Left hindlimb (tissue), 1 donor: ENCODE data around the gene KLHL14.
"Not testable (repeated sequence)": the region's sequence is repeated elsewhere in the genome, so short reads cannot be mapped to it uniquely, and the experiment has no call there.

Source experiments
- DNase-seq: peaks from one replicate; pipeline ENCODE4 v3.0.0-alpha.2; 2018

KLHL14 gene, protein sequence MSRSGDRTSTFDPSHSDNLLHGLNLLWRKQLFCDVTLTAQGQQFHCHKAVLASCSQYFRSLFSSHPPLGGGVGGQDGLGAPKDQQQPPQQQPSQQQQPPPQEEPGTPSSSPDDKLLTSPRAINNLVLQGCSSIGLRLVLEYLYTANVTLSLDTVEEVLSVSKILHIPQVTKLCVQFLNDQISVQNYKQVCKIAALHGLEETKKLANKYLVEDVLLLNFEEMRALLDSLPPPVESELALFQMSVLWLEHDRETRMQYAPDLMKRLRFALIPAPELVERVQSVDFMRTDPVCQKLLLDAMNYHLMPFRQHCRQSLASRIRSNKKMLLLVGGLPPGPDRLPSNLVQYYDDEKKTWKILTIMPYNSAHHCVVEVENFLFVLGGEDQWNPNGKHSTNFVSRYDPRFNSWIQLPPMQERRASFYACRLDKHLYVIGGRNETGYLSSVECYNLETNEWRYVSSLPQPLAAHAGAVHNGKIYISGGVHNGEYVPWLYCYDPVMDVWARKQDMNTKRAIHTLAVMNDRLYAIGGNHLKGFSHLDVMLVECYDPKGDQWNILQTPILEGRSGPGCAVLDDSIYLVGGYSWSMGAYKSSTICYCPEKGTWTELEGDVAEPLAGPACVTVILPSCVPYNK

DNA sequence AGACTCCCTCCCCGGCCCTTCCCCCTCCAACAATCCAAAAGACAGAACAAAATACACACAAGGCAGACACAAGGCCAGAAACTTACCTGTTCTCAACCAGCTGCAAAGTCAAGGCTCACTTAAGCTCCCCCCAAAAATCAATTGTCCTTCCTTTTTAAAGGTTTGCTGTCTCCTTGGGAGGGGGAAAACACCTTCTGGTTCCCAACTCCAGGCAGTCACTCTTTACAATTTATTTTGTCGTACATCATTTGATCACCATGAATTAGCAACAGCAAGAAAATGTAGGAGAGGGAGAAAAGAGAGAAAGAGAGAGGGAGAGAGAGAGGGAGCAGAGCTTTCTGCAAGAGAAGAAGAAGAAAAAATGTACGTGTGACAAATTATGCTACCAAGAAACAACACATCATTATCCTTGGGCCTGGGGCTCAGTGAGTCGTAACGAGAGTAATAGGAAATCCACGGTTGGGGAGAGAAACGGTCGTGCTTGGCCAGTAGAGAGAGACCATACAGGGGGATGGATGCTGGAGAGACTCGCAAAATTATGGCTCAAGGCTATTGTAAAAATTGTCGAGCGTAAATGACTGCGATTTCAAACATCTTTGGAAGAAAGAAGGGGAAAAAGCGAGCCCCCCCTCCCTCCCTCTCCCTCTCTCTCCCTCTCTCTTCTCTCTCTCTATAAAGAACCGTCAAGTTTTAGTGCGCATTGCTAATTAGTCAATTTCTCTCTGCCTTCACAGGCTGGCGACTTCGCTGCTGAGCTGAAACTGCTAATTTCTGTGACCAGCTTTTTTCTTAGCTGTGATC lies at the start of gene KLHL14:
Gene KLHL14 (minus strand): TSS at position 443 of the 801 bp plus-strand sequence. CDS start 2,432 bp downstream, outside the sequence.
- no peak for DNase-seq

DNA sequence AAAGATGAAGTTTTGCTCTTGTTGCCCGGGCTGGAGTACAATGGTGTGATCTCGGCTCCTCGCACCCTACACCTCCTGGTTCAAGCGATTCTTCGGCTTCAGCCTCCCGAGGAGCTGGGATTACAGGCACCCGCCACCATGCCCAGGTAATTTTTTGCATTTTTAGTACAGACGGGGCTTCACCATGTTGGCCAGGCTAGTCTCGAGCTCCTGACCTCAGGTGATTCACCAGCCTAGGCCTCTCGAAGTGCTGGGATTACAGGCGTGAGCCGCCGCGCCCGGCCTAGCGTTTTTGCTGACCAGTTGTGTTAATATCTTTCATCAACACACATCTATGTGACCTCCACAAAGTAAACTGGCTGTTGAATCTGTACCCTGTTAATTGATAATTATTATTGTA lies 49.4 kb upstream of the KLHL14 start:
- DNase-seq: no peak

DNA sequence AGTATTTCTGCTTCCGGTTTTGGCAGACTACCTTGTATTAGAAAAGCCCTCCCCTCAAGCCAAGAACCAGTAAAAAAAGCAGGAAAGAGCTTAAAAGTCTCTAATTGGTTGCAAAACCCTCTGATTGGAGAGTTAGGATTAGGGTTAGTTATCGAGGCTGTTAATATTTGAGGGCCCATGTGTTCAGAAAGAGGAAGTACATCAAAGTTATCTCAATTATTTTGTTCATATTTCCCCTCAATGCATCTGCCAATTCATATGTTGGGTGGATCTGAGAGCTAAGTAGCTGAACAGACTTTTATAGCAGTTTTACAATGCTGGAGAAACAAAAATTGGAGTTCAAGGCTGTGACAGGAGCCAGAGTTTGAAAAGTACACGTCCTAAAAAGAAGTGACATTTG lies 43.1 kb upstream of the KLHL14 start:
- no peak for DNase-seq

DNA sequence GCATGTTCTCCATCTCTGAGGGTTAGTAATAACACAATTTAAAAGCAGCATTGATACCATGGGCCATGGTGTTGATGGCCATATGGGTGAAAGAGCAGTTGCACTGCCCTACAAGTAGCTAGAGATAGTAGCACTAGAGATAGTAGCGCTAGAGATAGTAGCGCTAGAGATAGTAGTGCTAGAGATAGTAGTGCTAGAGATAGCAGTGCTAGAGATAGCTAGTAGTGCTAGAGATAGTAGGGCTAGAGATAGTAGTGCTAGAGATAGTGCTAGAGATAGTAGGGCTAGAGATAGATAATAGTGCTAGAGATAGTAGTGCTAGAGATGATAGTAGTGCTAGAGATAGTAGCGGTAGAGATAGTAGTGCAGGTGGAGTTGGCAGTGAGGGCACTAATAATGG lies 39.5 kb upstream of the KLHL14 start:
- DNase-seq: no peak

DNA sequence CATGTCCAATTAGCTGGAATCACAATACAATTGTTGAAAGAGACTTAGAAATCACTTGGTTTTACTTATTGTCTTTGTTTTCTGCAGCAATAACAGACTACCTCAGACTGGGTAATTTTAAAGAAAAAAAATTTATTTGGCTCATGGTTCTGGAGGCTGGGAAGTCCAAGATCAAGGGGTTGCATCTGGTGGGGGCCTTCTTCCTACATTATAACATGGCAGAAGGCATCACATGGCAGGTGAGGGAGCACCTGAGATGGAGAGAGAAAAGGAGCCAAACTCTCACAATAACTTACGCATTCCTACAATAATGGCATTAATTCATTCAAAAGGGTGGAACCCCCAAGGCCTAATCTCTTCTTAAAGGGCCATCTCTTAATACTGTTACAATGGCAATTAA lies 37.5 kb upstream of the KLHL14 start:
- no peak for DNase-seq

DNA sequence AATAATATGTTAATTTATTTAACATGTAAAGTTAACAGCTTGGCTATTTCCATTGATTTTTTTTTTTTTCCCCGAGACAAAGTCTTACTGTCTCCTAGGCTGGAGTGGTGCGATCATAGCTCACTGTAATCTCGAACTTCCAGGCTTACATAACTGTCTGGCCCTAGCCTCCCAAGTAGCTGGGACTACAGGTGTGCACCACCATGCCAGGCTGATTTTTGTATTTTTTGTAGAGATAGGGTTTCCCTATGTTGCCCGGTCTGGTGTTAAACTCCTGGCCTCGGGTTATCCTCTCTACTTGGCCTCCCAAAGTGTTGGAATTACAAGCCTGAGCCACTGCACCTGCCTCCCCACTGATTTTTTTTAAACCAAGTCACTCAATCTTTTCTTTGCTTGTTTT lies 32.5 kb upstream of the KLHL14 start:
- DNase-seq: no peak

DNA sequence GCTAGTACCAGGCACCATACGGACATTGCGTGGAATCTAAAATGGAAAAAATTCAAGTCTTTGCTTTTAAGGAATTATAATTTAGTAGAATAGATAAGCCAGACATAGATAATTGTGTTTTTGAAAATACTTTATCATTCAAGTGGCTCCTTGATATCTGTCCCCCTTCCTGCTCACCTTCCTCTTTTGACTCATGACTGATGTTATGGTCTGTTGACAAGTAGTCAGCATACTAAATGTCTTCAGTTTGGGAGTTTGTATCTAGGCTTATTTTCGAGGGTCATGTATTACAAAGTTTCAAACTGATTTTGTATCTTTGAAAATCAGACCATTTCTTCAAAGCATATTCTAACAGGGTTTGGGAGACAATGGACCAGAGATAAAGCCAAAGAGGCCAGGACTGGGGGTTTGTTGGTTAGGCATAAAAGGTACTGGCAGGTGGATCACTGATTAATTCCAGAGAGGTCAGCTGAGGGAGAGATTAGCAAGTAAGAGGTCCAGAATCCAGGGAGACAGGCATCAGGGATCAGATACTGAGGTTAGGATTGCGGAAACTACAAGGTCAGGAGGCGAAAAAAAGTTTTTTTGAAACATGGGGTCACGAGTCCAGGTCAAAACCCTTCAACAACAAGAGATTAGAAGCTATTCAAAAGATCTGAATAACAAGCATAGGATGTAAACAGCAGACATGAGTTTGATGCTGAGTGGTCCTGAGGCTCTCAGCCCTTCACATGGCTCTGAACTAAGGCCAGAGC lies 31.5 kb upstream of the KLHL14 start:
- no peak for DNase-seq

DNA sequence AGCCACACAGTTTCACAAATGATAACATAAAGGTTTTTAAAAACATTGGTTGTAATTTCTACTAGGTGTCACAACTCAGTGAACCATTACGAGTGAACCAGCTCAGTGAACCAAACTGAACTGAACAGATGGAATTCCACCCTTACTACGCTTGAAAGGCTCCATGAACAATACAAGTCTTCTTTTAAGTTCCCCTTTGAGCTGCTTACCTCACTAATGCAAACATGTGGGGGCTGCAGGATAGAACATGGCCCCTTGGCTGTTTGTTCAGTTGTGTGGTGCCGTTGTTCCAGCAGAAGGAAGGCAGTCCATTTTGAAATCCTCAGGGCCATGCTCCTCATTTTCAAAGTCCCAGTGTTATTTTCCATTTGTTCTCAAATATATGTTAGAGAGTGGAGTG lies 30.7 kb upstream of the KLHL14 start:
- no peak for DNase-seq

DNA sequence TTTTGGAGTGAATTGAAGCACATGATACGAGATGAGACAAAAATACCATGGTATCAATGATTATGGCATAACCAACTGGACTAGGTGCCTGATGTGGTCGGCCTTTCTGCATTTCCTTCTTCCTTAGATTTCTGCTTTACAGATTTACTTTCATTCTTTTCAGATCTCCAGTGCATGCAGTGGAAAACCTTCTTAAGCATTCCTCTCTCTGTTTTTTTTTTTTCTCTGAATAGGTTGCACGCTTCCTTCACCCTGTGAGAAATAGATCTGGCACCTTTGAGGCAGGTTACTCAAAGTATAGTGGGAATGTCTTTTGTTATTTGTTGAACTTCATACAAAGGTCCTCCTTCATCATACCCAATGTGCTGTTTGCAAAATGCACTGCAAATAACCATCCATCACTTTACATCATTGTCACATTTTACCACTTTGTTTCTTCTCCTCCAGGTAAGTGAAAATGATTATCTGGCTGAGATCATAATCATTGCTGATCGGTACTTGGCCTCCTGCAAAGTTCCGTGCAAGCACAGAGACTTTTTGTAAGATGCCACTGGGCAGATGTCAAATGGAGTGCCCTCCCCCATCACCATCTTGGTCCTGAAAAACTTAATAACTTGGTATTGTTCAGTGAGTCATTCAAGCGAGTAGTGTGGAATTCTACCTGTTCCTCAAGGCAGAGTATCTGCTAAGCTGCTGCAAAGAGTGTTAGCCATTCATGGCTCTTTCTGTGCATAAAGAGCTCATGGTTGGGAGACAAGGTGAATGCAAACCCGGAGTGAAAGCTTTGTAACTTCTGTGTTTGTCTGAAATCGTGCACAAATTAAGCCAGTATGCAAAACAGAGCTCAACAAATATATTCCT lies 30.0 kb upstream of the KLHL14 start:
- no peak for DNase-seq

DNA sequence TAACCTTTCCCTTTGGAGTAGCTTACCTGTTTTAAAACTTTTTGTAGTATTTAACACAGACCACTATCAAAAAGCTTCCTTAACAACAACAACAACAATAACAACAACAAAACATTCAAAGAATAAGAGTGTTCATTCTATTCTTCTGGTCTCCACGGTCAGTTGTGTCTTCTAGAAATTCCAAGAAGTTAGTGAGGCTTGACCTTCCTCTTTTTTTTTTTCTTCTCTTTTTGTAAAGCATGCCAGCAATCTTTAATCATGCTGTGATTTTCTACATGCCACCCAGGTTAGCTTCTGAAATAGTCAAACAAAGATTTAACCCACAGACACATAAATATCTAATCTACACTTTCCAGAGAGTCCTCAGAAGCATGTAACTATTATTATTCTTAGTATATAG lies 28.4 kb upstream of the KLHL14 start:
- no peak for DNase-seq

DNA sequence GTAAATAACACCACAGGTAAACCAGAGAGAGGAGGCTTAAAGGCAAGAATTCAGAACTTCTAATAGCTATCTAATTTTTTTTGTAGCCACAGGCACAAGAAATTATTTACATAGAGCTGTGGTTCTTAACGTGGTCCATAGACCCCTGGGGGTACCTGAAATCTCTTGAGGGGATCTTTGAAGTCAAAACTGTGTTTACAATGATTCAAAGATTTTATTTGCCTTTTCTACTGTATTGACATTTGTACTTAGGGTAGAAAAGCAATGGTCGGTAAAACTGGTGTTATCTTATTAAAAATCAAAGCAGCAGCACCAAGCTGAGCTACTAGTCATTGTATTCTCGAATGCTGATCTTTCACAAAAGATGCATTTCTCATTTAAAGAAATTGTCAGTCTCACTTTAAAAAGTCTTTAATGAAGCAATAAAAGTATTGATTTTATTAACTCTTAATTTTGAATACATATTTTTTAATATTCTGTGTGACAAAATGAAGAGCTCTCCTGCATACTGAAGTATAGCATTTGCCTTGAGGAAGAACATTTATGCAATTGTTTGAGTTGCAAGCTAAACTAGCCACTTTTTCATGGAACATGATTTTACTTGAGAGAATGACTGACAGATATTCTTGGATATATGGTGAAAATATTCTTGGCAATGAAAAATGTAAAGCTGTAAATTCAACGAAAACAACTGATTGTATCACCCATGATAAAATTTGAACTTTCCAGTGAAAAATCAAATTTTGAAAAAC lies 25.6 kb upstream of the KLHL14 start:
- no peak for DNase-seq

DNA sequence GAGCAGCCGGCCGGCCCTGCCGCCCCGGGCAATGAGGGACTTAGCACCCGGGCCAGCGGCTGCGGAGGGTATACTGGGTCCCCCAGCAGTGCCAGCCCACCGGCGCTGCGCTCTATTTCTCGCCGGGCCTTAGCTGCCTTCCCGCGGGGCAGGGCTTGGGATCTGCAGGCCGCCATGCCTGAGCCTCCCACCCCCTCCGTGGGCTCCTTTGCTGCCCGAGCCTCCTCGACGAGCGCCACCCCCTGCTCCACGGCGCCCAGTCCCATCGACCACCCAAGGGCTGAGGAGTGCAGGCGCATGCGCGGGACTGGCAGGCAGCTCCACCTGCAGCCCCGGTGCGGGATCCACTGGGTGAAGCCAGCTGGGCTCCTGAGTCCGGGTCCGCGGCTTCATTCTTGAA lies 21.8 kb upstream of the KLHL14 start:
- not testable (repeated sequence) for DNase-seq

DNA sequence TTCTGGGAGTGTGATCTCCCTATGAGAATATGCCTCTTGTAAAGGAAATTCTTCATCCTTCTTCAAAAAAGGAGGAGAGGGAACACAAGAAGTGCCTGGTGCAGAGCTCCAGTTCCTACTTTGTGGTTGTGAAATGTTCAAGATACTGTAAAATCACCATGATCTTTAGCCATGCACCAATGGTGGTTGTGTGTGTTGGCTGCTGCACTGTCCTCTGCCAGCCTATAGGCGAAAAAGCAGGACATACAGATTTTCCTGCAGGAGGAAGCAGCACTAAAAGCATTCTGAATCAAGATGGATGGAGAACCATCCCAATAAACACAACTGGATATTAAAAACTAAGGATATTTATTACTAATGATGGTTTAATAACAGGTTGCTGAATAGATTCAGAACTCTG lies 6.2 kb upstream of the KLHL14 start:
- no peak for DNase-seq

DNA sequence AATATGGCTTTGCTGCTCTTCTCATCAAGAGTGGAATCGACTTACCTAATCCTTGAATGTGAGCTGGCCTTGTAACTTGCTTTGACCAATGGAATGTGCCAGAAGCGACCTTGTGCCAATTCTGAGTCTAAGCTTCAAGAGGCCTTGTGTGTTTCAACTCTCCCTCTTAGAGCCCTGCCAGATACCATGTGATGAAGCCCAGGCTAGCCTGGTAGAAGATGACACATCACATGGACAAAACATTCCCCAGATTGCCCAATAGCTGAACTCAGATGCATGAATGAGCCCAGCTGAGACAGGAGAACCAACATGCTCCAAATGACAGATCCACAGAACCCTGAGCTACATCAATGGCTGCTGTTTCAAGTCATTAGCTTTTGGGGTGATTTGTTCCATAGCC lies 4.2 kb upstream of the KLHL14 start:
- DNase-seq: no peak

DNA sequence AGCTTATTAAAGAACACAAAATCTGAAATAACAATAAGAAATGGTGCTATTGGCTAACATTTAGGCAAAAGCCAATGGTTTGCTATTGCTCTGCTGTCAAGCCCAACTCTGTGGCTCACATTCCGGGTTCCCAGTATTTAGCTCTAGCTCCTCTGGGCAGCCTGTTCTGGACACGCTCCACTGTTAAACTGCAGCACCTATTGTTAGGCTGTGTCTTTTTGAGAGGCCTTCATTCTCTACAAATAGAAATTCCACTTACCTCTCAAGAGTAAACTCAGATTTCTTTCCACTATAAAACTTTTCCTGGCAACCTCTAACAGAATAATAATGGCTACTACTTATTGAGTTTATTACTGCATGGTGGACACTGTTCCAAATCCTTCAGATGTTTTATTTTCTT lies 3.7 kb upstream of the KLHL14 start:
- no peak for DNase-seq

DNA sequence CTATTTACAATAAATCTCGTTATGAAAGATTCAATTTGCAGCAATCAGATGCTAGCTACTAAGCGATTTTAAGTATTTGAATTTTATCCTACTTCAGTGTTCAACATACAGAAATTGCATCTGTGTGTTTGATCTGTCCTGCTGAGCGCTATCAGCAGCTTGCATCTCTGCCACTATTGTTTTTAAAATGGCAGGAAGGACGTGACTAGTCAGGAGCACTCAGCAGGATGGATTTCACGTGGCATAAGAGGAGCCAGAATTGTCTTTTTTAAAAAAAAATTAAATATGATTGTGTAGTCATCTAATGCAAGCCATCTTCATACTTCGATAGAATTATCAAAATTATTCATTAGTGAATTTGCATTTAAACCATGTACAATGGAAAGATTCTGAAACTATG lies 2.8 kb upstream of the KLHL14 start:
- no peak for DNase-seq

DNA sequence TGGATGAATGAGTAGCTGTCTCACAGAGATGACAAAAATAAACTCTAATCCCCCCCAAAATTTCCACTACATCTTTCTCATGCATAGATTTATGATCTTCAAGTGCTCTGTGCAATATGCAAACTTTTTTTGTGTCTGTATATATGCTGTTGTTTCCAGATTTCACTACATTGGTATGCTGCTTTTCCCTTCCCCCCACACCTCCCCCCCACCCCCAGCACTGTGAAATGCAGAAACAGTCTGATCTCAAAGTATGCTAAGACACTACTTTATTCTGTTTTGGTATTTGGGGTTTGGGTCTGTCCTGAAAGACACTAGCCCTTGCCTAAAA lies 524 bp upstream of the KLHL14 start:
- DNase-seq: no peak

DNA sequence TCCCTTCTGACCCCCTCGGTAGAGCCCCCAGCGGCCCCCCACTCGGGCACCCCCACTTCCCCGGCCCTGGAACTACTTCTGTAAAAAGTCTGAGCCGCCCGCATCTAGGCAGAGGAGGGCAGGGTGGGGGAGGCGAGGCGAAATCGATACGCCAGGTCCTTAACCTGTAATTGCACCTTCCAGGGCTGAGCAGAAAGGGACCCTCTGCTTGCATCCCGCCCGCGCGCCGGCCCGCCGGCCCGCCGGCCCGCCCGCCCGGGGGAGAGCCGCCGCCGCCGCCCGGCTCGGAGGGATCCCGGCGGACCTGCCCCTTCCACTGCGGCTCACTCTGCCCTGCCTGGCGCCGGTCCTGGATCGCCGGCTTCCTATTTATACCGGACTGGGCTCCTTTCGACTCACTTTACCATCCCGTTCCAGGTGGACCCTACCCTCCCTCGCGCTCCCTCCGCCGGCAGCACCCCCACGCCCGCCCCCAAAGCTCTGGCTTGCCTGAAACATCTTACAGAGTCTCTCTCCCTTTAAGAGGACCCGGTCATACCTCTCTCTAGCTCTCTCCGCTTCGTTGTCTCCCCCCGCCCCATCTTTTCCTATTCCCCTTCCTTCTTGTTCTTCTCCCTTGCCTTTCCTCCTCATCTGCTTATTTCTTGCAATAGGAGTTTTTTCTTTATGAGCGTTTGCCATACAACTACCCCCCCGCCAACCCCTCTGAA lies 797 bp downstream of the KLHL14 start:
- peak; percentile 54 for DNase-seq

DNA sequence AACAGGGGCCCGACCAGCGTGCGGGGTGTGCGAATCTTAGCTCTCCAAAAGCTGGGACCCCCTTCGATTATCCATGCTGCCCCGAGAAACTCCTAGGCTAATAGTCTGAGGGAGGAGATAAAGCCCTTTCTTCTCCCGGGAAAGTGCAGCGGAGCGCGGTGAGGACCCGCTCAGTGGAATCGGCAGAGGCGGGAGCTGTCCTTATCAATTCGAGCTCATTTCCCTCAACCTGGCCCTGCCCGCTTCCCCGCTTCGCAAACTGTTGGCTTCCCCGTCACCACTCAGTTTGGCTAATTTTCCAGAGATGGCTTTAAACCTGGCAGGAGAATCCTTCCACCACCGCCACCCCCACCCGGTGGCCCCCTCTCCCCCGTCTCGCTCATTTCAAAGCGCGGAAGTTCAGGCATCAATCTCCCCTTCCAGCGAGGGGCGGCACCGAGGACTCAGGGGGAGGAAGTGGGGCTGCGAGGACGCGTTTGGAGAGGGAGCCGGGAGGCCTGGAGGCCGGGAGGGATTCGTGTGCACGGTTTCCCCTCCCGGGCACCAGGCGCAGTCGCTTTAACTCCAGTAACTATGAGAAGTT lies 1.6 kb downstream of the KLHL14 start:
- DNase-seq: peak; percentile 61

DNA sequence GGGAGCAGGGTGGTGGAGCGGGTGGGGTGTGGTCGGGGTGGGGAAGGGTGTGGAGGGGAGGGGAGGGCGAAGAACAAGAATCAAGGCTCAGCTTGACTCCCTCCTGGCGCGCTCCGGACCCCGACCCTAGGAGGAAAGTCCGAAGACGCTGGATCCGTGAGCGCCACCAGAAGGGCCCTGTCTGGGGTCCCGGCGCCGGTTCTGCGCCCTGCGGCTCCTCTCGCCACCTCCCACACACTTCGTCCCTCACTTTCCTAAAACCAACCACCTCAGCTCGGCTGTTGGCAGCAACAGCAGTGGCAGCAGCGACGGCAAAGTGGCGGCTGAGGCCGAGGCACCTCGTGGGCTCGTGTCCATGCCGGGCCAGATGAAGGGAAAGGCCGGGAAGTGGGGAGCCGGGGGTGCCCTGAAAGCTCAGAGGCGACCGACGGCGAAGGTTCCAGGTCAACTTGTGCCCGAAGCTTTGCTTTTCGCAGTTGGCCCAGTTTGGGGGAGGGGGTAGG lies 2.1 kb downstream of the KLHL14 start:
- no peak for DNase-seq
